PC-9 (cell line): ENCODE measurements around the gene GRIP2.

Source experiments
- EZH2 ChIP-seq: fragments of 200-600 bp; sonication (generic); IDR thresholded peaks from 2 replicates; pipeline ENCODE4 v1.8.0; 2017; ENCODE audit warnings: antibody characterized with exemption, low read depth
- TF ChIP-seq, protein P1 (sequence below): fragments of 200-600 bp; sonication (generic); conservative IDR thresholded peaks from 2 replicates; pipeline ENCODE4 v1.6.1; 2017; ENCODE audit warnings: mixed run types, antibody characterized with exemption, mild to moderate bottlenecking, moderate library complexity

DNA sequence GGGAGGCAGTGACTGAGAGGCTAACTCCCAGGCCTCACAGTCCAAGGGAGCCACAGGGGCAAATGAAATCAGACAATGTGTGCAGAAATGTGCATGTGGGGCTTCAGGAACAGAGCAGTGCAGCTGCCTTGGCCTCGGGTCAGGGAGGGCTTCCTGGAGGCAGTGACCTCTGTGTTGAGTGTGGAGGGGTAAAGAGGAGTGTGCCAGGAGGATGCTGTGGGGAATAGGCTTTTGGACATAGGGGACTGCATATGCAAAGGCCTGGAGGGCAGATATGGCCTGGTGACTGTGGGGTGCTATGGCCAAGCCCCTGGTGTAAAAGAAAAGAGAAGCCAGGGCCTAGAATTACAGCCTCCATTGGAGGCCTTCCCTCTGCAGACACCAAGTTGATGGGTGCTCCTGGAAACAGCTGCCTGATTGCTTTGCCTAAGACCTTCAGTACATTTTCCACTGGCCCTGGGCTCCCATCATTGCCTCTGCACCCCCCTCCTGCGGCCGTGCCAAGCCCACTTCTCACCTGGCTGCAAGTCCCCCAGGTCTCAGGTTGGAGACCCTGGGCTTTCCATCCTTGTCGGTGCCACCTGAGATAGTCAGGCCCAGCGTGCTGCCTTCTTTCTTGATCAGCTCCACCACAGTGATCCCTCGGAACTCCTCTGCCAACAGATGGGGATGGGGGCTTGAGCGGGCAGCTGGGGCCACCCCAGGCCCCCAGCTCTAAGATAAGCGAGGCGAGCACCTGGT lies 15.1 kb downstream of the GRIP2 start:
- TF ChIP-seq, protein P1, sequence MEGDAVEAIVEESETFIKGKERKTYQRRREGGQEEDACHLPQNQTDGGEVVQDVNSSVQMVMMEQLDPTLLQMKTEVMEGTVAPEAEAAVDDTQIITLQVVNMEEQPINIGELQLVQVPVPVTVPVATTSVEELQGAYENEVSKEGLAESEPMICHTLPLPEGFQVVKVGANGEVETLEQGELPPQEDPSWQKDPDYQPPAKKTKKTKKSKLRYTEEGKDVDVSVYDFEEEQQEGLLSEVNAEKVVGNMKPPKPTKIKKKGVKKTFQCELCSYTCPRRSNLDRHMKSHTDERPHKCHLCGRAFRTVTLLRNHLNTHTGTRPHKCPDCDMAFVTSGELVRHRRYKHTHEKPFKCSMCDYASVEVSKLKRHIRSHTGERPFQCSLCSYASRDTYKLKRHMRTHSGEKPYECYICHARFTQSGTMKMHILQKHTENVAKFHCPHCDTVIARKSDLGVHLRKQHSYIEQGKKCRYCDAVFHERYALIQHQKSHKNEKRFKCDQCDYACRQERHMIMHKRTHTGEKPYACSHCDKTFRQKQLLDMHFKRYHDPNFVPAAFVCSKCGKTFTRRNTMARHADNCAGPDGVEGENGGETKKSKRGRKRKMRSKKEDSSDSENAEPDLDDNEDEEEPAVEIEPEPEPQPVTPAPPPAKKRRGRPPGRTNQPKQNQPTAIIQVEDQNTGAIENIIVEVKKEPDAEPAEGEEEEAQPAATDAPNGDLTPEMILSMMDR, result no peak
- TF ChIP-seq EZH2, result no peak
